ENCODE measurements around the gene GAK. TPM values are rescaled to one million over a fixed set of nuclear protein-coding genes. Genes with fewer than 3 reads are reported as not detected.

The GAK gene
- total and polyA plus RNA-seq, 4 donors: 27.4 to 69.7 (median 47.0) TPM

- peaks cover 0 to 7% (median 3%) of the 10 kb centered on the region in 4 donors for H3K36me3 ChIP-seq (ENCODE audit: control insufficient read depth in 4 of 4, insufficient read depth in 3 of 4, low read depth in 1 of 4, low read length in 3 of 4)
- TF ChIP-seq FOXA2 (IDR thresholded peaks at IDR 0.05): no peak
- no peak for TF ChIP-seq RXRA (IDR thresholded peaks at IDR 0.05)
- no peak for TF ChIP-seq GABPA (IDR thresholded peaks at IDR 0.05 in 1 of 2, conservative IDR thresholded peaks at IDR 0.05 in 1 of 2)
- TF ChIP-seq NR2F2 (IDR thresholded peaks at IDR 0.05): no peak
- TF ChIP-seq YY1 (IDR thresholded peaks at IDR 0.05): no peak
- no peak for TF ChIP-seq EGR1 (IDR thresholded peaks at IDR 0.05; ENCODE audit: low read depth in 2 of 2)
- no peak for TF ChIP-seq TAF1 (conservative IDR thresholded peaks at IDR 0.05)
- TF ChIP-seq ATF3 (IDR thresholded peaks at IDR 0.05): no peak
- TF ChIP-seq REST (IDR thresholded peaks at IDR 0.05): no peak
- TF ChIP-seq JUND (IDR thresholded peaks at IDR 0.05): no peak
- H3K27ac ChIP-seq (ENCODE audit: low read depth in 1 of 2, low read length in 2 of 2): no peak overlapping the region
- DNase-seq (ENCODE audit: low spot score): no peak
- no peak overlapping the region for H3K9ac ChIP-seq (ENCODE audit: low read depth in 1 of 2, low read length in 2 of 2)
- no peaks in the 10 kb centered on the region for H3K27me3 ChIP-seq (ENCODE audit: control insufficient read depth in 4 of 4, insufficient read depth in 4 of 4, low read length in 3 of 4)
- peaks cover 0 to 6% (median 2%) of the 10 kb centered on the region in 4 donors for H3K4me1 ChIP-seq (ENCODE audit: control insufficient read depth in 4 of 4, insufficient read depth in 4 of 4, low read length in 3 of 4)
- WGBS: 98% methylated on average over 7 of the region's 7 CpGs
- peaks cover 0 to 3% (median 0%) of the 10 kb centered on the region in 4 donors for H3K9me3 ChIP-seq (ENCODE audit: control insufficient read depth in 4 of 4, low read length in 3 of 4)
- no peak overlapping the region for H3K4me3 ChIP-seq (ENCODE audit: low read depth in 1 of 3, low read length in 3 of 3)
Observed at GRCh38 chr4:917466-917865, 14.7 kb downstream of the GAK start.

GRCh38 chr4:915595-915994 is 16.5 kb downstream of the GAK start:
- no peak overlapping the region for H3K4me3 ChIP-seq (ENCODE audit: low read depth in 1 of 3, low read length in 3 of 3)

More at GRCh38 chr4:915595-915994, 16.5 kb downstream of the GAK start:
- H3K9ac ChIP-seq (ENCODE audit: low read depth in 1 of 2, low read length in 2 of 2): no peak overlapping the region
- no peaks in the 10 kb centered on the region for H3K27me3 ChIP-seq (ENCODE audit: control insufficient read depth in 4 of 4, insufficient read depth in 4 of 4, low read length in 3 of 4)
- 65% methylated on average over 8 of the region's 8 CpGs for WGBS
- TF ChIP-seq HNF4G (IDR thresholded peaks at IDR 0.05): no peak
- no peak for TF ChIP-seq NR2F2 (IDR thresholded peaks at IDR 0.05)
- no peak for TF ChIP-seq JUND (IDR thresholded peaks at IDR 0.05)
- no peak for TF ChIP-seq SP1 (IDR thresholded peaks at IDR 0.05)
- no peak for TF ChIP-seq GABPA (IDR thresholded peaks at IDR 0.05 in 1 of 2, conservative IDR thresholded peaks at IDR 0.05 in 1 of 2)
- no peak for TF ChIP-seq ZBTB33 (IDR thresholded peaks at IDR 0.05)
- no peak for TF ChIP-seq FOXA2 (IDR thresholded peaks at IDR 0.05)
- no peak for TF ChIP-seq FOXA1 (IDR thresholded peaks at IDR 0.05)
- no peak for TF ChIP-seq REST (IDR thresholded peaks at IDR 0.05)
- TF ChIP-seq RXRA (IDR thresholded peaks at IDR 0.05): no peak
- TF ChIP-seq TAF1 (conservative IDR thresholded peaks at IDR 0.05): no peak
- TF ChIP-seq EGR1 (IDR thresholded peaks at IDR 0.05; ENCODE audit: low read depth in 2 of 2): no peak
- TF ChIP-seq CTCF (IDR thresholded peaks at IDR 0.05; ENCODE audit: low read depth, low read length, missing input control): no peak
- TF ChIP-seq YY1 (IDR thresholded peaks at IDR 0.05): no peak
- no peak for TF ChIP-seq MAX (IDR thresholded peaks at IDR 0.05)
- TF ChIP-seq RAD21 (IDR thresholded peaks at IDR 0.05): no peak
- no peak for TF ChIP-seq ATF3 (IDR thresholded peaks at IDR 0.05)
- no peak for TF ChIP-seq HNF4A (conservative IDR thresholded peaks at IDR 0.05)
- peaks cover 0 to 6% (median 2%) of the 10 kb centered on the region in 4 donors for H3K4me1 ChIP-seq (ENCODE audit: control insufficient read depth in 4 of 4, insufficient read depth in 4 of 4, low read length in 3 of 4)
- H3K36me3 ChIP-seq (ENCODE audit: control insufficient read depth in 4 of 4, insufficient read depth in 3 of 4, low read depth in 1 of 4, low read length in 3 of 4): peaks cover 4 to 23% (median 10%) of the 10 kb centered on the region in 4 donors
- H3K27ac ChIP-seq (ENCODE audit: low read depth in 1 of 2, low read length in 2 of 2): no peak overlapping the region
- peaks cover 0 to 3% (median 0%) of the 10 kb centered on the region in 4 donors for H3K9me3 ChIP-seq (ENCODE audit: control insufficient read depth in 4 of 4, low read length in 3 of 4)
- no peak for DNase-seq (ENCODE audit: low spot score)
